SK-N-SH treated with all-trans-retinoic acid at 6 μM for 48 hours (cell line): ENCODE data around the gene CYP4F11.

Experiments used
- PPARA ChIP-seq: fragments of 250-450 bp; sonication (Bioruptor Pico); IDR thresholded peaks from 2 replicates; pipeline ENCODE4 v1.5.0; 2020; ENCODE audit warnings: mild to moderate bottlenecking, borderline replicate concordance
- RARB ChIP-seq: fragments of 250-450 bp; sonication (Bioruptor Pico); IDR thresholded peaks from 2 replicates; pipeline ENCODE4 v1.8.0; 2021; ENCODE audit warnings: mild to moderate bottlenecking, moderate library complexity
- TCF4 ChIP-seq: fragments of 250-450 bp; sonication (Bioruptor Pico); IDR thresholded peaks from 2 replicates; pipeline ENCODE4 v1.8.0; 2021; ENCODE audit warnings: mild to moderate bottlenecking, moderate library complexity, borderline replicate concordance
- ZFP3 ChIP-seq: fragments of 250-450 bp; sonication (Bioruptor Pico); IDR thresholded peaks from 2 replicates; pipeline ENCODE4 v1.5.0; 2020; ENCODE audit warnings: mild to moderate bottlenecking, moderate library complexity
- ZNF70 ChIP-seq: fragments of 450-650 bp; formaldehyde crosslinking; IDR thresholded peaks from 2 replicates; pipeline ENCODE4 v1.5.0; 2020; ENCODE audit warnings: mild to moderate bottlenecking, moderate library complexity
- ZNF8 ChIP-seq: fragments of 450-650 bp; formaldehyde crosslinking; IDR thresholded peaks from 2 replicates; pipeline ENCODE4 v1.5.0; 2020; ENCODE audit warnings: mild to moderate bottlenecking, moderate library complexity
- TF ChIP-seq, protein P1 (sequence below): fragments of 250-450 bp; sonication (Bioruptor Pico); IDR thresholded peaks from 2 replicates; pipeline ENCODE4 v1.5.1; 2020; ENCODE audit warnings: low read depth, mild to moderate bottlenecking, moderate library complexity
- TF ChIP-seq, protein P2 (sequence below): fragments of 250-450 bp; sonication (Bioruptor Pico); IDR thresholded peaks from 2 replicates; pipeline ENCODE4 v1.8.0; 2021; ENCODE audit warnings: low read depth, mild to moderate bottlenecking, moderate library complexity, borderline replicate concordance
- TF ChIP-seq, protein P3 (sequence below): fragments of 250-450 bp; sonication (Bioruptor Pico); IDR thresholded peaks from 2 replicates; pipeline ENCODE4 v1.8.0; 2020; ENCODE audit warnings: mild to moderate bottlenecking, moderate library complexity, borderline replicate concordance
- TF ChIP-seq, protein P4 (sequence below): fragments of 250-450 bp; sonication (Bioruptor Pico); IDR thresholded peaks from 2 replicates; pipeline ENCODE4 v1.5.0; 2020; ENCODE audit warnings: mild to moderate bottlenecking, moderate library complexity

DNA sequence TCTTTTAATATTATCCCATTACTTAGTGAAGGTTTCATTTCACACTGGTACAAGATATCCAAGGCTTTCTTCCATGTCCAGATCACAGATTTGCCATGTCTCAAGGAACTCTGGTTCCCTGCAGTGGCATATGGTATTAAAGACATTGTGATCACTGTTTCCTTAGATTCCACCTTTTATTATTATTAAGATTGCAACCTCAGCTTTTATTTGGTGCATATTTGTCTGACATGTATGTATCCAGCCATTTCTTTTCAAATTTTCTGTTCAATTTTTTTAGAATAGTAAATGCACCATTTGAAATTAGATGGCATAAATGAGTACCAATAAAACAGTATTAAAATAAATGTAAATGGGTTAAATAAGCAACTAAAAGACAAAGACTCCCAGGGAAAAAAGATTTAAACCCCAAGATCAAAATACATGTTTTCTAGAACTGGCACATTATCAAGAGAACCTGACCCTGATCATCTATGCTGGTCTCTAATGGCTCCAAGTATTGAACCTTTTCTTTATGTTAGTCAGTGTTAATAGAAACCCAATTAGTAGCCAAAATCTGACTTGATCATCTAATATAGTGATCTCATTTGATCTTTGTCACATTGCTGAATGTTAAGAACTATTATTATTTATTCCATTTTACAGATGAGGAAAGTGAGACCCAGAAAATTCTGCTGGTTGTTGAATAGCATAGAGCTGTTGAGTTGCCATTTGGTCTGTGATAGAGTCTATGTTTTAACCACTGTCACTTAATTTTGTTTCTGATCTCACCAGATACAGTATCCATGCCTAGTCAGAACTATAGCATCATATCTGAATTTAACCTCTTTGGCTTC is 14.1 kb upstream of the CYP4F11 start, which contains the start of gene OR10H4:
- TF ChIP-seq RARB (CRISPR knock-in tag) (no peak), PPARA (CRISPR knock-in tag) (no peak), ZFP3 (CRISPR knock-in tag) (no peak), ZNF8 (CRISPR knock-in tag) (no peak), TCF4 (CRISPR knock-in tag) (no peak), ZNF70 (no peak)
- TF ChIP-seq, protein P1, sequence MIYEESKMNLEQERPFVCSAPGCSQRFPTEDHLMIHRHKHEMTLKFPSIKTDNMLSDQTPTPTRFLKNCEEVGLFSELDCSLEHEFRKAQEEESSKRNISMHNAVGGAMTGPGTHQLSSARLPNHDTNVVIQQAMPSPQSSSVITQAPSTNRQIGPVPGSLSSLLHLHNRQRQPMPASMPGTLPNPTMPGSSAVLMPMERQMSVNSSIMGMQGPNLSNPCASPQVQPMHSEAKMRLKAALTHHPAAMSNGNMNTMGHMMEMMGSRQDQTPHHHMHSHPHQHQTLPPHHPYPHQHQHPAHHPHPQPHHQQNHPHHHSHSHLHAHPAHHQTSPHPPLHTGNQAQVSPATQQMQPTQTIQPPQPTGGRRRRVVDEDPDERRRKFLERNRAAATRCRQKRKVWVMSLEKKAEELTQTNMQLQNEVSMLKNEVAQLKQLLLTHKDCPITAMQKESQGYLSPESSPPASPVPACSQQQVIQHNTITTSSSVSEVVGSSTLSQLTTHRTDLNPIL (CRISPR knock-in tag) = no peak
- TF ChIP-seq, protein P2, sequence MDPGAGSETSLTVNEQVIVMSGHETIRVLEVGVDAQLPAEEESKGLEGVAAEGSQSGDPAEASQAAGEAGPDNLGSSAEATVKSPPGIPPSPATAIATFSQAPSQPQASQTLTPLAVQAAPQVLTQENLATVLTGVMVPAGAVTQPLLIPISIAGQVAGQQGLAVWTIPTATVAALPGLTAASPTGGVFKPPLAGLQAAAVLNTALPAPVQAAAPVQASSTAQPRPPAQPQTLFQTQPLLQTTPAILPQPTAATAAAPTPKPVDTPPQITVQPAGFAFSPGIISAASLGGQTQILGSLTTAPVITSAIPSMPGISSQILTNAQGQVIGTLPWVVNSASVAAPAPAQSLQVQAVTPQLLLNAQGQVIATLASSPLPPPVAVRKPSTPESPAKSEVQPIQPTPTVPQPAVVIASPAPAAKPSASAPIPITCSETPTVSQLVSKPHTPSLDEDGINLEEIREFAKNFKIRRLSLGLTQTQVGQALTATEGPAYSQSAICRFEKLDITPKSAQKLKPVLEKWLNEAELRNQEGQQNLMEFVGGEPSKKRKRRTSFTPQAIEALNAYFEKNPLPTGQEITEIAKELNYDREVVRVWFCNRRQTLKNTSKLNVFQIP = no peak
- TF ChIP-seq, protein P3, sequence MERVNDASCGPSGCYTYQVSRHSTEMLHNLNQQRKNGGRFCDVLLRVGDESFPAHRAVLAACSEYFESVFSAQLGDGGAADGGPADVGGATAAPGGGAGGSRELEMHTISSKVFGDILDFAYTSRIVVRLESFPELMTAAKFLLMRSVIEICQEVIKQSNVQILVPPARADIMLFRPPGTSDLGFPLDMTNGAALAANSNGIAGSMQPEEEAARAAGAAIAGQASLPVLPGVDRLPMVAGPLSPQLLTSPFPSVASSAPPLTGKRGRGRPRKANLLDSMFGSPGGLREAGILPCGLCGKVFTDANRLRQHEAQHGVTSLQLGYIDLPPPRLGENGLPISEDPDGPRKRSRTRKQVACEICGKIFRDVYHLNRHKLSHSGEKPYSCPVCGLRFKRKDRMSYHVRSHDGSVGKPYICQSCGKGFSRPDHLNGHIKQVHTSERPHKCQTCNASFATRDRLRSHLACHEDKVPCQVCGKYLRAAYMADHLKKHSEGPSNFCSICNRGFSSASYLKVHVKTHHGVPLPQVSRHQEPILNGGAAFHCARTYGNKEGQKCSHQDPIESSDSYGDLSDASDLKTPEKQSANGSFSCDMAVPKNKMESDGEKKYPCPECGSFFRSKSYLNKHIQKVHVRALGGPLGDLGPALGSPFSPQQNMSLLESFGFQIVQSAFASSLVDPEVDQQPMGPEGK = no peak
- TF ChIP-seq, protein P4, sequence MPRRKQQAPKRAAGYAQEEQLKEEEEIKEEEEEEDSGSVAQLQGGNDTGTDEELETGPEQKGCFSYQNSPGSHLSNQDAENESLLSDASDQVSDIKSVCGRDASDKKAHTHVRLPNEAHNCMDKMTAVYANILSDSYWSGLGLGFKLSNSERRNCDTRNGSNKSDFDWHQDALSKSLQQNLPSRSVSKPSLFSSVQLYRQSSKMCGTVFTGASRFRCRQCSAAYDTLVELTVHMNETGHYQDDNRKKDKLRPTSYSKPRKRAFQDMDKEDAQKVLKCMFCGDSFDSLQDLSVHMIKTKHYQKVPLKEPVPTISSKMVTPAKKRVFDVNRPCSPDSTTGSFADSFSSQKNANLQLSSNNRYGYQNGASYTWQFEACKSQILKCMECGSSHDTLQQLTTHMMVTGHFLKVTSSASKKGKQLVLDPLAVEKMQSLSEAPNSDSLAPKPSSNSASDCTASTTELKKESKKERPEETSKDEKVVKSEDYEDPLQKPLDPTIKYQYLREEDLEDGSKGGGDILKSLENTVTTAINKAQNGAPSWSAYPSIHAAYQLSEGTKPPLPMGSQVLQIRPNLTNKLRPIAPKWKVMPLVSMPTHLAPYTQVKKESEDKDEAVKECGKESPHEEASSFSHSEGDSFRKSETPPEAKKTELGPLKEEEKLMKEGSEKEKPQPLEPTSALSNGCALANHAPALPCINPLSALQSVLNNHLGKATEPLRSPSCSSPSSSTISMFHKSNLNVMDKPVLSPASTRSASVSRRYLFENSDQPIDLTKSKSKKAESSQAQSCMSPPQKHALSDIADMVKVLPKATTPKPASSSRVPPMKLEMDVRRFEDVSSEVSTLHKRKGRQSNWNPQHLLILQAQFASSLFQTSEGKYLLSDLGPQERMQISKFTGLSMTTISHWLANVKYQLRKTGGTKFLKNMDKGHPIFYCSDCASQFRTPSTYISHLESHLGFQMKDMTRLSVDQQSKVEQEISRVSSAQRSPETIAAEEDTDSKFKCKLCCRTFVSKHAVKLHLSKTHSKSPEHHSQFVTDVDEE = no peak
